B cell (primary cell): ENCODE results near the gene TUBG1. TPM values are rescaled to one million over a fixed set of nuclear protein-coding genes. Genes with fewer than 3 reads are reported as not detected.

Experiments
- ATAC-seq: fragments of 200-7000 bp; cut with Tn5 transposase; one replicate; pipeline ENCODE4 v1.10.0; 2021; ENCODE audit warnings: low read depth, mild to moderate bottlenecking, moderate number of reproducible peaks, moderate library complexity
- CTCF ChIA-PET: fragments of 350-600 bp; sonication (Branson Sonifier 250); formaldehyde crosslinking; loops from one replicate; lab custom pipeline; 2021; ENCODE audit warnings: antibody characterized with exemption, inconsistent platforms; lab: Charles Lee
- POLR2A ChIA-PET: fragments of 350-600 bp; sonication (Branson Sonifier 250); formaldehyde crosslinking; loops from one replicate; lab custom pipeline; 2021; ENCODE audit warnings: antibody characterized with exemption; lab: Charles Lee
- DNase-seq: peaks from one replicate; pipeline ENCODE4 v3.0.0; 2013
- H2AFZ ChIP-seq: 2 replicates; pipeline ENCODE4 v1.6.1; 2012; ENCODE audit warnings: mild to moderate bottlenecking, low read depth, low read length; ENCODE audit not compliant: insufficient read depth, poor library complexity, severe bottlenecking
- H3K27ac ChIP-seq, 2 donors: 1 replicate in 1 of 2; 2 replicates in 1 of 2; pipeline ENCODE4 v1.5.1; 2012 to 2013; ENCODE audit warnings: low read length in 2 of 2, mild to moderate bottlenecking in 2 of 2, moderate library complexity in 1 of 2
- H3K27me3 ChIP-seq, 4 experiments: fragments of 200-600 bp in 1 of 4; sonication (generic) in 1 of 4; replicated peaks in 1 of 4; 1 replicate in 2 of 4; 2 replicates in 2 of 4; pipeline versions ENCODE4 v1.6.1 to v1.7.0; 2013 to 2016; ENCODE audit warnings: low read length in 3 of 4, mild to moderate bottlenecking in 2 of 4, mixed read lengths in 1 of 4, moderate library complexity in 1 of 4; ENCODE audit not compliant: insufficient read depth in 4 of 4, control insufficient read depth in 3 of 4; ENCODE audit errors: control extremely low read depth in 1 of 4
- H3K36me3 ChIP-seq, 2 experiments: replicated peaks in 1 of 2; 1 replicate in 1 of 2; 2 replicates in 1 of 2; pipeline versions ENCODE4 v1.6.1 to v1.7.1; 2013; ENCODE audit warnings: low read length in 1 of 2; ENCODE audit not compliant: insufficient read depth in 2 of 2, control insufficient read depth in 1 of 2; ENCODE audit errors: control extremely low read depth in 1 of 2, extremely low read depth in 1 of 2
- H3K4me1 ChIP-seq, 2 donors: fragments of 200-600 bp in 1 of 2; sonication (generic) in 1 of 2; 1 replicate in 1 of 2; 2 replicates in 1 of 2; pipeline versions ENCODE4 v1.5.1 to v1.6.1; 2013 to 2017; ENCODE audit warnings: low read length in 2 of 2; ENCODE audit not compliant: control insufficient read depth in 2 of 2, insufficient read depth in 2 of 2
- H3K4me2 ChIP-seq: replicated peaks from 2 replicates; pipeline ENCODE3; 2012; ENCODE audit warnings: mild to moderate bottlenecking, low read depth, low read length; ENCODE audit not compliant: poor library complexity, severe bottlenecking
- H3K4me3 ChIP-seq, 5 experiments: fragments of 200-600 bp in 1 of 5; sonication (generic) in 1 of 5; 1 replicate in 3 of 5; 2 replicates in 2 of 5; pipeline versions ENCODE4 v1.5.1 to v1.7.0; 2011 to 2016; ENCODE audit warnings: low read length in 4 of 5, mild to moderate bottlenecking in 4 of 5, low read depth in 2 of 5, control low read depth in 1 of 5, moderate library complexity in 1 of 5; ENCODE audit not compliant: insufficient read depth in 1 of 5; ENCODE audit errors: control extremely low read depth in 1 of 5, extremely low read depth in 1 of 5
- H3K79me2 ChIP-seq: fragments of 200-600 bp; sonication (generic); one replicate; pipeline ENCODE4 v1.6.0; 2016; ENCODE audit warnings: low read length; ENCODE audit not compliant: control insufficient read depth, insufficient read depth
- H3K9ac ChIP-seq: fragments of 200-600 bp; sonication (generic); 2 replicates; pipeline ENCODE4 v1.6.1; 2017; ENCODE audit warnings: mild to moderate bottlenecking, low read length, moderate library complexity
- H3K9me3 ChIP-seq, 3 donors: one replicate each; pipeline versions ENCODE4 v1.6.1 to v1.7.1; 2013; ENCODE audit warnings: low read length in 2 of 3; ENCODE audit not compliant: control insufficient read depth in 2 of 3, insufficient read depth in 1 of 3; ENCODE audit errors: control extremely low read depth in 1 of 3
- H4K20me1 ChIP-seq: 2 replicates; pipeline ENCODE4 v1.6.0; 2012; ENCODE audit warnings: mild to moderate bottlenecking, low read length; ENCODE audit not compliant: insufficient read depth, control insufficient read depth, poor library complexity, severe bottlenecking
- H3K27ac Mint-ChIP-seq: one replicate; pipeline ENCODE4 v1.8.0; 2021; ENCODE audit warnings: mixed read lengths
- H3K27me3 Mint-ChIP-seq: one replicate; pipeline ENCODE4 v1.8.0; 2021; ENCODE audit warnings: mixed read lengths
- H3K4me1 Mint-ChIP-seq: one replicate; pipeline ENCODE4 v1.8.0; 2021; ENCODE audit warnings: mixed read lengths
- H3K4me3 Mint-ChIP-seq: one replicate; pipeline ENCODE4 v1.8.0; 2021; ENCODE audit warnings: mixed read lengths
- H3K9me3 Mint-ChIP-seq: one replicate; pipeline ENCODE4 v1.8.0; 2022; ENCODE audit warnings: mixed read lengths; ENCODE audit not compliant: insufficient read depth
- CTCF ChIP-seq: fragments of 200-600 bp; IDR thresholded peaks from one replicate; pipeline ENCODE4 v1.8.0; 2022; ENCODE audit warnings: antibody characterized with exemption, mild to moderate bottlenecking
- EZH2 ChIP-seq: IDR thresholded peaks from 2 replicates; pipeline ENCODE4 v1.6.1; 2012; ENCODE audit warnings: borderline replicate concordance, low read depth, mild to moderate bottlenecking, moderate library complexity, low read length; ENCODE audit not compliant: insufficient read depth, poor library complexity, severe bottlenecking
- WGBS: methylation state at CpG from one replicate; pipeline ENCODE4 v1.1.5; 2013; ENCODE audit warnings: missing lambda C conversion rate; ENCODE audit not compliant: insufficient coverage; 5-methylcytosine and 5-hydroxymethylcytosine counted together
- intact Hi-C: fragments of 100-400 bp; cut with micrococcal nuclease; formaldehyde crosslinking; loops from one replicate; pipeline ENCODE4 v1.10.0; 2022
- polyA plus RNA-seq: library from polyadenylated mRNA; depleted of rRNA; stranded (reverse); fragments of >200 nt; gene quantifications from 2 replicates; pipeline ENCODE4 v1.2.3, GENCODE V29; 2012
- total RNA-seq, 2 donors: library from RNA; stranded (reverse); fragments of 120-200 nt in 1 of 2; gene quantifications; 1 replicate in 1 of 2; 2 replicates in 1 of 2; pipeline versions ENCODE4 v1.2.3 to v1.2.4, GENCODE V29; 2013 to 2022

Gene TUBG1
- total and polyA plus RNA-seq, 2 donors (not counting 1 experiment from before 2014, with no cell fraction given) = 17.2 to 19.5 TPM

- Histone ChIP-seq H4K20me1 (peaks cover 15% of the 10 kb centered on the region), H3K27me3 (no peaks in the 10 kb centered on the region), H3K4me1 (peaks cover 12 to 30% of the 10 kb centered on the region in 2 donors), H3K27ac (peak within 1 kb of the TSS; percentile 45 to 72), H3K79me2 (peaks cover 14% of the 10 kb centered on the region), H3K4me3 (peak within 1 kb of the TSS; percentile 56 to 82 (median 74)), H3K4me2 (peak within 1 kb of the TSS; percentile 93), H3K9me3 (no peaks in the 10 kb centered on the region), H2AFZ (peak within 1 kb of the TSS; percentile 85), H3K36me3 (peaks cover 13 to 51% of the 10 kb centered on the region in 2 experiments), H3K9ac (peak within 1 kb of the TSS; percentile 70)
- no peak for TF ChIP-seq CTCF
- TF ChIP-seq EZH2 = no peak
- POLR2A ChIA-PET = interaction anchor here (0.6 to 2.7 kb wide), 20 partner anchors 10 to 1609 kb away, joined by 3 to 19 read pairs (median 6); partner anchors contain the start of genes BECN1, MLX, NAGLU and PLEKHH3
- CTCF ChIA-PET = interaction anchor here (0.6 to 4.3 kb wide), 56 partner anchors 8 to 906 kb away, joined by 3 to 72 read pairs (median 5); partner anchors contain the start of genes BECN1, CAVIN1, CCR10 and CNTD1
- Mint-ChIP-seq H3K9me3 (no peaks in the 10 kb centered on the region), H3K4me1 (peaks cover 42% of the 10 kb centered on the region), H3K27ac (peak within 1 kb of the TSS; percentile 99), H3K4me3 (peak within 1 kb of the TSS; percentile 99), H3K27me3 (no peaks in the 10 kb centered on the region)
- WGBS = under 1% methylated on average over 51 of the region's 52 CpGs
- intact Hi-C loops = loop anchor here (1.0 to 10.0 kb wide), 10 partner anchors 10 to 417 kb away; partner anchors contain the start of genes BECN1, COASY, MLX and NAGLU
- DNase-seq (peak; percentile 94), ATAC-seq (peak; percentile 93)
Measured at GRCh38 chr17:42577532-42578281, 31.8 kb upstream of the TUBG1 start, which contains the start of gene PSMC3IP. Gene PSMC3IP, minus strand, starts transcription at chr17:42577729. Its CDS starts 43 bp downstream, at chr17:42577686.
